Activated CD8-positive, alpha-beta memory T cell treated with anti-CD3 and anti-CD28 coated beads, Interleukin-2, amount 50 U/mL, for 4 hours (primary cell): ENCODE data around the gene SMOC2.

Experiments used
- DNase-seq: peaks from one replicate; pipeline ENCODE4 v3.0.0-alpha.2; 2020

Gene SMOC2

GRCh38 chr6:168636147-168637004 is 195.4 kb downstream of the SMOC2 start:
- no peak for DNase-seq

DNA sequence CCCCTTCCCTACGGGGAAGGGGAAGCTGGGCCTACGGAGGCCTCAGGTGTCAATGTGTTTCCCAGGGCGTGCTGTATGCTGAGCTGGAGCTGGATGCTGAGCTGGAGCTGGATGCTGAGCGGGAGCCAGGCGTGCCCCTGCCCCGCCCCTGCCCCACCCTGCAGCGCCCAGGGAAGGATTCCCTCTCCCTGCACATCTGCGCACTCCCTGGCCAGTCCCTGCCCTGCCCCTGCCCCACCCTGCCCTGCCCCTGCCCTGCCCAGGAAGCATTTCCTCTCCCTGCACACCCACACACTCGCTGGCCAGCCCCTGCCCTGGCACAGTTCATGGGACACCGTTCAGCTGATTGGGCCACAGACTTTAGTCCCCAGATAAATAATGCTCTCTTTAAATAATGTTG is 196.8 kb downstream of the SMOC2 start:
- no peak for DNase-seq

DNA sequence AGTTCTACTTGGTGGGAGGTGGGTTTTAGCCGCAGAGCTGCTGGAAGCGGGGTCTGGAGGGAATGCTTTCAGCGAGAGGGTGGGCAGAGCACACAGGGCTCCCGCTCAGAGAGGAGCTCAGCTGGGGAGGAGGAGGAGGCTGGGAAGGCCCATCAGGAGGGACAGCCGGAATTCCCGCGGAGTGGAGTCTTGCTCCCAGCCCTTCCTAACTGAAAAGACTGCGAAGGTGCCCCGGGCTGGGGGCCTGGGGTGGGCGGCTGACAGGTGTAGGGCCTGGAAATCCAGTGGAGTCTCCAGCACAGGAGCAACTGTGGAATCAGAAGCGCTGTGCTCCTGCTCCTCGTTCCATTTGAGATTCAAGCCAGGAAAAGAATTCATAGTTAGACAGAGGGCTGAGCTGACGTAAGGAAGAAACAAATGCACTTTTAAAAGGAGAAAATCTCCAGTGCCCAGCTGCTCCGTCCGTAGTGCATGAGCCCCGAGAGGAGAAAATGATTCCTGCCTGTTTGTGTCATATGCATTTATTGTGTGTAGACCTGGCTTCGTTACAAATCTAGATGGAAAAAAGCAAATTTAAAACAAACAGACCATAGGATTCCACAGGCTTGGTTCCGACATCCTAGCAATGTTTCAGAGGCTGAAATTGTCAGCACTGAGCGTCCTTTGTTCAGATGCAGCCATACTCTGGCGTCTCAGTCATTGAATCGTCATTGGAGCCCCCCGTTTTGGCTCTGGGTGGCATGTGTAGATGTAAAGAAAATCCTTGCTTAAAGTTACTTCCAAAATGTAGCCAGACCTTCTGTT is 197.7 kb downstream of the SMOC2 start:
- no peak for DNase-seq

DNA sequence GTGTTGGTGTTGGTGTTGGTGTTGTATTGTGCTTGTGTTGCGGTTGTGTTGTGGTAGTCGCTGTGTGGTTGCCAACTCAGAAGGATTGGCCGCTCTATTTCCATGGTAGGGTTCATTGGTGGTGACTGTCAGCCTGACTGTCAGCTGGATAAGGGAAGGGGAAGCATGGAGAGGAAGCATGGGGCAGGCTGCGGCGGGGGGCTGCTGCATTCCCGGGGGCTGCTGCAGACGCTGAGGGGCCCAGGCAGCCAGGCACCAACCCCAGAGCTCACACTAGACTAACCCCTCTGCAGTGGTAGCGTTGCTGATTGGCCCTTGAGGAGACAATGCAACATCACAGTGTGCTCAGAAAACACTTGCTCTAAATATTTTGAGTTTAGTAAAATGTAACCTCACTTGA is 199.2 kb downstream of the SMOC2 start:
- DNase-seq = no peak

DNA sequence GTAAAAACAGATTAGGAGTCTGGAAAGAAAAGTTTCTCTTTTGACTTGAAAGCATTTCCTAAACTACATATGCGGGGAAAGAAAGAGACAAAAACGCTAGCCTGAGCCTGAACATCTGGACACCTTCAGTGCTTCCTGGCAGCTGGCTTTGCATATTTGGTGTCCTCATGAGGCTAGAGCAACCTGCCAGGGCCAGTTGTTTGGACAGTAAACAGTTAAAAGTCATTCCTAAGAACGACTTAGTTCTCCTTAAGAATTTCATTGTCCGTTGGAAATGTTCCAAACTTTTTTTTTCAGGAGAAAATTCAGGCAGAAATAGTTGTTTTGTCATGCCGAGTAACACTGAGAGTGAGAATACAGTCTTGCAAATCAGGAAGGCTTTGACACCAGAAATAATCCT is 199.8 kb downstream of the SMOC2 start:
- no peak for DNase-seq

DNA sequence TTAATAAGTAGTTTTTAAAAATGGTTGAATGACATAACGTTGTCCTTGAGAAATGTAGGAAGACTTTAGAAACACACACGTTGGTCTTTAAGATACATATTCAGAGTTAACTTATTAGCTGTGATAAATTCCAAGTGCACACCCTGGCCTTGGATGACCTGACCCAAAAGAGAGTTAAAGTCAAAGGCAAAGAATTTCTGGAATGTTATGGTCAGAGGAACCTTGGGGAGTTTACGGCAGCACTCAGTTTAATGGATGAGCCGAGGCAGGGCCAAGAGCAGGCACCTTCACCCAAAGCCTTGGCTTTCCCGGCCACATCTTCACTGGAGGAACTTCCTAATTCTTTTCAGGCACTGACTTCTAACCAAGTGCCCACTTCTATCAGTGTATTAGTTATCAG is 200.5 kb downstream of the SMOC2 start:
- no peak for DNase-seq

- no peak for DNase-seq
These were observed 202.4 kb downstream of the SMOC2 start for GRCh38 chr6:168643401-168643800.

- DNase-seq = no peak
These were observed 204.3 kb downstream of the SMOC2 start for GRCh38 chr6:168645326-168645725.

GRCh38 chr6:168647271-168647670 is 206.3 kb downstream of the SMOC2 start:
- no peak for DNase-seq

GRCh38 chr6:168648240-168649125 is 207.5 kb downstream of the SMOC2 start:
- DNase-seq = no peak

DNA sequence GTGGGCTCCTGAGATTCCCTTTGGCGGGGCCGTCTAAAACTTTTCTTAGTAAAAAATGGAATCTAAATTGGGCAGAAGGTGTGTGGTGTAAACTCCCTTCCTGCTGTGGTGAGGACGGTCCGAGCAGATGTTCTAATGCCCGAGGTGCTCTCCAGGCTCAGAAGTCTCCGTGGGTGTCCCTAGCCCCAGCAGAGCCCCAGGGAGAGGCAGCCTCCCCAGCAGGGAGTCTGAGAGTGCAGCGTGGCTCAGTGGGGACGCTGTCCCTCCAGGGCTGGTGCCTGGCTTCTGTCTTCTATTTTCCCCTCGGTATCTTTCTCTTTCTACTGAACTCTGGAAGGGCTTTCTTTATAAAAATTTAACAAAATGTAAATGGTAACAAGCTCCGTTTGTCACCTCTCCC is 208.2 kb downstream of the SMOC2 start:
- DNase-seq = no peak

DNA sequence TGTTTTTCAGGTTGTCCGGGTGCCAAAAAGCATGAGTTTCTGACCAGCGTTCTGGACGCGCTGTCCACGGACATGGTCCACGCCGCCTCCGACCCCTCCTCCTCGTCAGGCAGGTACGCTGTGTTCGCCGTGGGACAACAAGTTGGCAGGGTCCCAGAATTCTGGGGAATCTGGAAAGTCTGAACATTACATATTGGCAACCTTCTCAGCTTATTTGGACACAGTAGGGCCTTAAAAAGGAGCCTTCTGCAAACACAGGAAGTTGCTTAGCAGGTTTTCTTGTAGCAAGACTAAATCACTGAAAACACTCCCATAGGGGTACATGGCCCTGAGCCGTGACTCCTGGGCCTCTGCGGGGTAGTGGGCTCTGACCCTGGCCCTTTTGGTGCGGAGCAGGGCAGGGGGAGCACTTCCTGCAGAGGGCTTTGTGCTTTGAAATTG is 209.7 kb downstream of the SMOC2 start:
- no peak for DNase-seq

DNA sequence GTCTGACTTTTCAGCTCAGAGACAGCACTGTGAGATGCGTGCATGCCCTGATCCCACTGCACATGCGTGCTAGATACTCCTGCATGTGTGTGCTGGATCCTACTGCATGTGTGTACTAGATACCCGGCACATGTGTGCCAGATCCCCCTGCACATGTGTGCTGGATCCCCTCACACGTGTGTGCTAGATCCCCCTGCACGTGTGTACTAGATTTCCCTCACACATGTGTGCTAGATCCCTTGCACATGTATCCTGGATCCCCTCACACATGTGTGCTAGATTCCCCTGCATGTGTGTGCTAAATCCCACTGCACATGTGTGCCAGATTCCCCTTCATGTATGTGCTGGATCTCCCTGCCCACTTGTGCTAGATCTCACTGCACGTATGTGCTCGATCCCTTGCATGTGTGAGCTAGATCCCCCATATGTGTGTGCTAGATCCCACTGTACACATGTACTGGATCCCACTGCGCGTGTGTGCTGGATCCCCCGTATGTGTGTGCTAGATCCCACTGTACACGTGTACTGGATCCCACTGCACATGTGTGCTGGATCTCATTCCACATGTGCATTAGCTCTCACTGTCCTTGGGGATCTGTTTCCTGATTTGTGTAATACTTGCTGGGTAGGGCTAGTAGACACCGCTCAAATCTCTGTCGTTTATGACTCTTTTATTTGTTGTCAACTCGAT is 214.6 kb downstream of the SMOC2 start:
- no peak for DNase-seq

GRCh38 chr6:168658059-168658458 is 217.1 kb downstream of the SMOC2 start:
- no peak for DNase-seq

DNA sequence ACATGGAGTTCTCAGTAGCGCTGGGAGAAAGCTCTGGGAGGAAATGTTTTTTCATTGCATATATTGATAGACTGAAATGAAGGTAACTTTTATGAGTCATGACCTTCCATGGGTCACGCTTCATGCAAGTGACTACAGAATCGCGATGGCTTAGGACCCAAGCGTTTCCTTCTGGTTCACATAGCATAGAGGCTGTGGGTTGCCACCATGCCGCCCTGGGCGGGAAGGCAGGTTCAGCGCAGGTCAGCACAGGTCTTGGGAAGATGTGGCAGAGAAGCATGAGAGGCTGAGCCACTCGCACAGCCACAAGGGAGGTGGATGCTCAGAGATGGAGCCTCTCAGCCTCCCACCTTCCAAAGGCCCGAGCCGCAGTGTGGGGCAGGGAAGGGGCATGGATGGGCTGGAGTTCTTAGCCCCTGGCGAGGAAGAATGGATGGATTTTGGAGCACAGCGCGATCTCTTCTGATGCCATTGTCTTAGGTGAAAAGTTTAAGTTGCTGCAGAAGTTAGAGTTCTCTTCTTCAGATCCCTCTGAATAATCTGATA is 219.5 kb downstream of the SMOC2 start:
- no peak for DNase-seq

GRCh38 chr6:168662301-168662936 is 221.4 kb downstream of the SMOC2 start:
- DNase-seq = no peak

DNA sequence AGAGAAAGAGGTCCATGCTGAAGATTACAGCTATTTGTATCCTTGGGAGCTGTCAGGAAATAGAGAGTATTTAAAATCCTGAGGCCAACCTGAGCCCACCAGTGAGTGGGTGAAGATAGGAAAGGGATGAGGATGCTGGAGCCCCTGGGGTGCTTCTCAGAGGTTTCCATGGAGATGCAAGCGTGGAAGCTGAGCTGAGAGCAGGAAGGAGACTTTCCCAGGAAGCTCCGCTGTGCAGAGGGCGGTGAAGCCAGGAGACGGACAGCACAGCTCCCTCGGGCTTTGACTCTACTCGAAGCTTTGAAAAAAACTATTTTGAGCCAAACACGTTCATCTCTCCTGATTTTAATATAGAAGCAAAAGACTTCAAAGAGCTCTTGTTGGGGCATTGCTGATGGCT is 222.1 kb downstream of the SMOC2 start:
- DNase-seq = no peak

GRCh38 chr6:168664956-168665355 is 224.0 kb downstream of the SMOC2 start:
- no peak for DNase-seq

GRCh38 chr6:168666170-168666569 is 225.2 kb downstream of the SMOC2 start:
- DNase-seq = no peak

DNA sequence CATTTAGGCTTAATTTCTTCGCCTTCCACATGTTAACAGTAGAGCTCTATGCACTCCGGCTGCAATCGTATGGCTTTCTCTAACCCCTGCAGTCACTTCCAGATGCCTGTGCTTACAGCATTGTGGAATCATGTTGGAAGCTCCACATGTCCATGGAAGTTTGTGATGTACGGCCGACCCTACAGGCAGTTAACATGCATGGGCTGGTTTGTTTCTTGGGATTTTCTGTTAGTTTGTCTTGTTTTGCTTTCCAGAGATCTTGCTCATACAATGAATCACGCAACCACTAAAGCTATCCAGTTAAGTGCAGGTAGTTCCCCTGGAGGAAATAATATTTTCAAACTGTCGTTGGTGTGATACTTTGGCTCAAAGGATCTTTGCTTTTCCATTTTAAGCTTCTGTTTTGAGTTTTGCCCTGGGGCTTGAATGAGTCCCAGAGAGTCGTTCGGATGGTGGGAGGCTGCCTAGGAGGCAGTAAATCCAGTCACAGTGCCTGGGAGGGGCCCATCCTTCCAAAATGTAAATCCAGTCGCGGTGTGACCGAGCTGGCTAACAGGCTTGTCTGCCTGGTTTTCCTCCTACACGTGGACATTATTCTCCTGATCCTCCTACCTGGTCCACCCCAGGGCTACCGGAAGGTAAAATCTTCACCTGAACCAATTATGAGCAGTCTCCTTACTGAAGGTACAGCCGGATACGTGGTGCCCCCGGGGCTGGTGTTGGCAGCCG is 225.9 kb downstream of the SMOC2 start:
- no peak for DNase-seq

DNA sequence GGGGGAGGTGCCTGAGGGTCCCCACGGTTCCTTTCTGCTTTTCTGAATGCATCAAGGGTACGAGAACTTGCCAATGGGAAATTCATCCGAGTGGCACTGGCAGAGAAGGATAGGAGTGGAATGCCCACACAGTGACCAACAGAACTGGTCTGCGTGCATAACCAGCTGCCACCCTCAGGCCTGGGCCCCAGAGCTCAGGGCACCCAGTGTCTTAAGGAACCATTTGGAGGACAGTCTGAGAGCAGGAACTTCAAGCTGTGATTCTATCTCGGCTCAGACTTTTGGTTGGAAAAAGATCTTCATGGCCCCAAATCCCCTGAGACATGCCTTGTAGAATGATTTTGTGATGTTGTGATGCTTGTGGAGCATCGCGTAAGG is 226.4 kb downstream of the SMOC2 start:
- DNase-seq = no peak
